K562 (cell line): Measurements from ENCODE around the gene NXPH4. TPM values are rescaled to one million over a fixed set of nuclear protein-coding genes. Genes with fewer than 3 reads are reported as not detected.

ENCODE experiments used
- ATF2 ChIP-seq: sonication (generic); formaldehyde crosslinking; IDR thresholded peaks from 2 replicates; pipeline ENCODE4 v1.8.1; 2022; ENCODE audit warnings: missing genetic modification reagents
- DIDO1 ChIP-seq: fragments of 450-650 bp; IDR thresholded peaks from 2 replicates; pipeline ENCODE4 v1.6.1; 2016; ENCODE audit warnings: low read depth, missing biosample characterization, missing genetic modification characterization
- DMBX1 ChIP-seq: fragments of 250-450 bp; sonication (Bioruptor Pico); IDR thresholded peaks from 2 replicates; pipeline ENCODE4 v1.8.0; 2022; ENCODE audit warnings: inconsistent platforms, mild to moderate bottlenecking, moderate library complexity, borderline replicate concordance
- GATAD2A ChIP-seq: fragments of 450-650 bp; IDR thresholded peaks from 2 replicates; pipeline ENCODE4 v1.6.1; 2017
- HMG20A ChIP-seq: fragments of 450-650 bp; formaldehyde crosslinking; conservative IDR thresholded peaks from 2 replicates; pipeline ENCODE4 v1.4.0; 2020; ENCODE audit warnings: mild to moderate bottlenecking, mixed read lengths
- MCM2 ChIP-seq: fragments of 450-650 bp; IDR thresholded peaks from 2 replicates; pipeline ENCODE4 v1.6.1; 2017; ENCODE audit warnings: low read depth, mild to moderate bottlenecking
- MXI1 ChIP-seq: IDR thresholded peaks from 2 replicates; pipeline ENCODE4 v1.6.1; 2011; ENCODE audit warnings: low read depth, mild to moderate bottlenecking, improper control_type of control experiment, low read length
- NCOA1 ChIP-seq: fragments of 450-650 bp; IDR thresholded peaks from 2 replicates; pipeline ENCODE4 v1.6.1; 2016; ENCODE audit warnings: low read depth
- WHSC1 ChIP-seq: IDR thresholded peaks from one replicate; pipeline ENCODE4 v1.6.1; 2012; ENCODE audit warnings: low read length, control low read depth, inconsistent platforms
- ZNF212 ChIP-seq: fragments of 450-650 bp; formaldehyde crosslinking; IDR thresholded peaks from 2 replicates; pipeline ENCODE4 v1.4.0; 2020; ENCODE audit warnings: mild to moderate bottlenecking
- ZNF766 ChIP-seq: fragments of 200-800 bp; sonication (Bioruptor generic); conservative IDR thresholded peaks from 2 replicates; pipeline ENCODE4 v1.6.1; 2016; ENCODE audit warnings: missing genetic modification characterization, missing compliant biosample characterization
- polyA plus RNA-seq, 8 experiments: library from polyadenylated mRNA; depleted of rRNA in 4 of 8; stranded (reverse) in 5 of 8; unstranded in 3 of 8; fragments of >200 nt; fragmentation: Nextera tagmentation in 2 of 8; fragmentation: Illumina TruSeq in 1 of 8; extraction: Ambion mirVana in 2 of 8; extraction: Trizol in 1 of 8; gene quantifications; 2 replicates each; pipeline versions ENCODE4 v1.2.1 to v1.2.3, GENCODE V29; 2011 to 2014; ENCODE audit warnings: inconsistent platforms in 1 of 8, missing spikeins in 1 of 8
- total RNA-seq, 7 experiments: library from RNA; depleted of rRNA in 6 of 7; stranded (reverse); fragments of >200 nt in 6 of 7; fragmentation: Illumina TruSeq in 2 of 7; extraction: Trizol in 2 of 7; gene quantifications; 2 replicates each; pipeline versions ENCODE4 v1.2.1 to v1.2.3, GENCODE V29; 2011 to 2021; ENCODE audit warnings: low replicate concordance in 1 of 7
- TF ChIP-seq, protein P1 (sequence below): sonication (generic); formaldehyde crosslinking; IDR thresholded peaks from 2 replicates; pipeline ENCODE4 v1.8.0; 2022; ENCODE audit warnings: missing genetic modification reagents, mild to moderate bottlenecking, borderline replicate concordance
- TF ChIP-seq, protein P2 (sequence below): fragments of 200-800 bp; sonication (Bioruptor generic); IDR thresholded peaks from 2 replicates; pipeline ENCODE4 v1.6.1; 2016; ENCODE audit warnings: missing genetic modification characterization, missing compliant biosample characterization
- TF ChIP-seq, protein P3 (sequence below), 2 experiments: fragments of 450-650 bp in 1 of 2; IDR thresholded peaks; 2 replicates each; pipeline ENCODE4 v1.6.1; 2011 to 2017; ENCODE audit warnings: low read depth in 2 of 2, antibody characterized with exemption in 1 of 2, borderline replicate concordance in 1 of 2, low read length in 1 of 2, mild to moderate bottlenecking in 1 of 2, mixed read lengths in 1 of 2; ENCODE audit not compliant: control insufficient read depth in 1 of 2

Gene NXPH4
- total and polyA plus RNA-seq, 9 of the 15 experiments (the other 6 are each of a cell fraction or from before 2014, with no cell fraction given): 0.49 to 2.7 (median 1.1) TPM; not detected in 4

- TF ChIP-seq ZNF766 (CRISPR knock-in tag) (no peak), ATF2 (no peak), WHSC1 (no peak), MXI1 (no peak), GATAD2A (no peak), ZNF212 (CRISPR knock-in tag) (no peak), DIDO1 (tag) (no peak), NCOA1 (no peak), MCM2 (no peak), HMG20A (CRISPR knock-in tag) (no peak), DMBX1 (no peak)
- TF ChIP-seq, protein P1, sequence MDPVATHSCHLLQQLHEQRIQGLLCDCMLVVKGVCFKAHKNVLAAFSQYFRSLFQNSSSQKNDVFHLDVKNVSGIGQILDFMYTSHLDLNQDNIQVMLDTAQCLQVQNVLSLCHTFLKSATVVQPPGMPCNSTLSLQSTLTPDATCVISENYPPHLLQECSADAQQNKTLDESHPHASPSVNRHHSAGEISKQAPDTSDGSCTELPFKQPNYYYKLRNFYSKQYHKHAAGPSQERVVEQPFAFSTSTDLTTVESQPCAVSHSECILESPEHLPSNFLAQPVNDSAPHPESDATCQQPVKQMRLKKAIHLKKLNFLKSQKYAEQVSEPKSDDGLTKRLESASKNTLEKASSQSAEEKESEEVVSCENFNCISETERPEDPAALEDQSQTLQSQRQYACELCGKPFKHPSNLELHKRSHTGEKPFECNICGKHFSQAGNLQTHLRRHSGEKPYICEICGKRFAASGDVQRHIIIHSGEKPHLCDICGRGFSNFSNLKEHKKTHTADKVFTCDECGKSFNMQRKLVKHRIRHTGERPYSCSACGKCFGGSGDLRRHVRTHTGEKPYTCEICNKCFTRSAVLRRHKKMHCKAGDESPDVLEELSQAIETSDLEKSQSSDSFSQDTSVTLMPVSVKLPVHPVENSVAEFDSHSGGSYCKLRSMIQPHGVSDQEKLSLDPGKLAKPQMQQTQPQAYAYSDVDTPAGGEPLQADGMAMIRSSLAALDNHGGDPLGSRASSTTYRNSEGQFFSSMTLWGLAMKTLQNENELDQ: no peak
- TF ChIP-seq, protein P2, sequence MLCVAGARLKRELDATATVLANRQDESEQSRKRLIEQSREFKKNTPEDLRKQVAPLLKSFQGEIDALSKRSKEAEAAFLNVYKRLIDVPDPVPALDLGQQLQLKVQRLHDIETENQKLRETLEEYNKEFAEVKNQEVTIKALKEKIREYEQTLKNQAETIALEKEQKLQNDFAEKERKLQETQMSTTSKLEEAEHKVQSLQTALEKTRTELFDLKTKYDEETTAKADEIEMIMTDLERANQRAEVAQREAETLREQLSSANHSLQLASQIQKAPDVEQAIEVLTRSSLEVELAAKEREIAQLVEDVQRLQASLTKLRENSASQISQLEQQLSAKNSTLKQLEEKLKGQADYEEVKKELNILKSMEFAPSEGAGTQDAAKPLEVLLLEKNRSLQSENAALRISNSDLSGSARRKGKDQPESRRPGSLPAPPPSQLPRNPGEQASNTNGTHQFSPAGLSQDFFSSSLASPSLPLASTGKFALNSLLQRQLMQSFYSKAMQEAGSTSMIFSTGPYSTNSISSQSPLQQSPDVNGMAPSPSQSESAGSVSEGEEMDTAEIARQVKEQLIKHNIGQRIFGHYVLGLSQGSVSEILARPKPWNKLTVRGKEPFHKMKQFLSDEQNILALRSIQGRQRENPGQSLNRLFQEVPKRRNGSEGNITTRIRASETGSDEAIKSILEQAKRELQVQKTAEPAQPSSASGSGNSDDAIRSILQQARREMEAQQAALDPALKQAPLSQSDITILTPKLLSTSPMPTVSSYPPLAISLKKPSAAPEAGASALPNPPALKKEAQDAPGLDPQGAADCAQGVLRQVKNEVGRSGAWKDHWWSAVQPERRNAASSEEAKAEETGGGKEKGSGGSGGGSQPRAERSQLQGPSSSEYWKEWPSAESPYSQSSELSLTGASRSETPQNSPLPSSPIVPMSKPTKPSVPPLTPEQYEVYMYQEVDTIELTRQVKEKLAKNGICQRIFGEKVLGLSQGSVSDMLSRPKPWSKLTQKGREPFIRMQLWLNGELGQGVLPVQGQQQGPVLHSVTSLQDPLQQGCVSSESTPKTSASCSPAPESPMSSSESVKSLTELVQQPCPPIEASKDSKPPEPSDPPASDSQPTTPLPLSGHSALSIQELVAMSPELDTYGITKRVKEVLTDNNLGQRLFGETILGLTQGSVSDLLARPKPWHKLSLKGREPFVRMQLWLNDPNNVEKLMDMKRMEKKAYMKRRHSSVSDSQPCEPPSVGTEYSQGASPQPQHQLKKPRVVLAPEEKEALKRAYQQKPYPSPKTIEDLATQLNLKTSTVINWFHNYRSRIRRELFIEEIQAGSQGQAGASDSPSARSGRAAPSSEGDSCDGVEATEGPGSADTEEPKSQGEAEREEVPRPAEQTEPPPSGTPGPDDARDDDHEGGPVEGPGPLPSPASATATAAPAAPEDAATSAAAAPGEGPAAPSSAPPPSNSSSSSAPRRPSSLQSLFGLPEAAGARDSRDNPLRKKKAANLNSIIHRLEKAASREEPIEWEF (CRISPR knock-in tag): no peak
- TF ChIP-seq, protein P3, sequence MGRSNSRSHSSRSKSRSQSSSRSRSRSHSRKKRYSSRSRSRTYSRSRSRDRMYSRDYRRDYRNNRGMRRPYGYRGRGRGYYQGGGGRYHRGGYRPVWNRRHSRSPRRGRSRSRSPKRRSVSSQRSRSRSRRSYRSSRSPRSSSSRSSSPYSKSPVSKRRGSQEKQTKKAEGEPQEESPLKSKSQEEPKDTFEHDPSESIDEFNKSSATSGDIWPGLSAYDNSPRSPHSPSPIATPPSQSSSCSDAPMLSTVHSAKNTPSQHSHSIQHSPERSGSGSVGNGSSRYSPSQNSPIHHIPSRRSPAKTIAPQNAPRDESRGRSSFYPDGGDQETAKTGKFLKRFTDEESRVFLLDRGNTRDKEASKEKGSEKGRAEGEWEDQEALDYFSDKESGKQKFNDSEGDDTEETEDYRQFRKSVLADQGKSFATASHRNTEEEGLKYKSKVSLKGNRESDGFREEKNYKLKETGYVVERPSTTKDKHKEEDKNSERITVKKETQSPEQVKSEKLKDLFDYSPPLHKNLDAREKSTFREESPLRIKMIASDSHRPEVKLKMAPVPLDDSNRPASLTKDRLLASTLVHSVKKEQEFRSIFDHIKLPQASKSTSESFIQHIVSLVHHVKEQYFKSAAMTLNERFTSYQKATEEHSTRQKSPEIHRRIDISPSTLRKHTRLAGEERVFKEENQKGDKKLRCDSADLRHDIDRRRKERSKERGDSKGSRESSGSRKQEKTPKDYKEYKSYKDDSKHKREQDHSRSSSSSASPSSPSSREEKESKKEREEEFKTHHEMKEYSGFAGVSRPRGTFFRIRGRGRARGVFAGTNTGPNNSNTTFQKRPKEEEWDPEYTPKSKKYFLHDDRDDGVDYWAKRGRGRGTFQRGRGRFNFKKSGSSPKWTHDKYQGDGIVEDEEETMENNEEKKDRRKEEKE (IDR thresholded peaks at IDR 0.05; ENCODE audit: borderline replicate concordance in 1 of 2, control insufficient read depth in 1 of 2, low read depth in 2 of 2, low read length in 1 of 2): no peak
These were observed 32.5 kb downstream of the NXPH4 start (continued) for GRCh38 chr12:57248934-57249742.
